C4-2B (cell line): ENCODE results near the gene PARL.

Experiments used
- ZFX ChIP-seq: fragments of 450-650 bp; IDR thresholded peaks from 2 replicates; pipeline ENCODE4 v1.6.1; 2017
- TF ChIP-seq, protein P1 (sequence below): fragments of 450-650 bp; conservative IDR thresholded peaks from 2 replicates; pipeline ENCODE4 v1.5.1; 2017; ENCODE audit warnings: mild to moderate bottlenecking

DNA sequence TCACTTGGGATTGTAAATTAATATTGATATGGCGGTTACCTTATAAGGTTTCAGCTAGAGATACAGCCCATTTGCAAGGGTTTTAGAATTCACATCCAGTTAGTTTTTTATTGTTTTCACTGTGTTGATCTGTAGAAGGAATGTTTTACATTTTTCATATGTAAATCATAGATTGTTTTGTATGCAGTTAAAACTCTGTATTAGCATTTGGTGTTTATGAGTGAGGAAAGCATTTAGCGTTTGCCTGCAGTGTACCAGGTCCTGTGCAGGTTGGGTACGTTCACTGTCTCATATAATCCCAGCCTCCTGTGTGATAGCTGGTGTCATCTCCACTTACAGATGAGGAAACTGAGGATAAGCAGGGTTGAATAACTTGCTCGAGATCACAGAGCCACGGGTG, 83.1 kb downstream of the PARL start:
- TF ChIP-seq, protein P1, sequence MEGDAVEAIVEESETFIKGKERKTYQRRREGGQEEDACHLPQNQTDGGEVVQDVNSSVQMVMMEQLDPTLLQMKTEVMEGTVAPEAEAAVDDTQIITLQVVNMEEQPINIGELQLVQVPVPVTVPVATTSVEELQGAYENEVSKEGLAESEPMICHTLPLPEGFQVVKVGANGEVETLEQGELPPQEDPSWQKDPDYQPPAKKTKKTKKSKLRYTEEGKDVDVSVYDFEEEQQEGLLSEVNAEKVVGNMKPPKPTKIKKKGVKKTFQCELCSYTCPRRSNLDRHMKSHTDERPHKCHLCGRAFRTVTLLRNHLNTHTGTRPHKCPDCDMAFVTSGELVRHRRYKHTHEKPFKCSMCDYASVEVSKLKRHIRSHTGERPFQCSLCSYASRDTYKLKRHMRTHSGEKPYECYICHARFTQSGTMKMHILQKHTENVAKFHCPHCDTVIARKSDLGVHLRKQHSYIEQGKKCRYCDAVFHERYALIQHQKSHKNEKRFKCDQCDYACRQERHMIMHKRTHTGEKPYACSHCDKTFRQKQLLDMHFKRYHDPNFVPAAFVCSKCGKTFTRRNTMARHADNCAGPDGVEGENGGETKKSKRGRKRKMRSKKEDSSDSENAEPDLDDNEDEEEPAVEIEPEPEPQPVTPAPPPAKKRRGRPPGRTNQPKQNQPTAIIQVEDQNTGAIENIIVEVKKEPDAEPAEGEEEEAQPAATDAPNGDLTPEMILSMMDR: no peak
- no peak for TF ChIP-seq ZFX
